Dermis microvascular lymphatic vessel endothelial cell (primary cell): ENCODE results near the gene RAB40C. TPM values are rescaled to one million over a fixed set of nuclear protein-coding genes. Genes with fewer than 3 reads are reported as not detected.
A peak's percentile ranks its signal among the peaks of the same experiment; 100 is the strongest.

Experiments used
- DNase-seq, 2 donors: peaks; one replicate each; pipeline versions ENCODE4 v3.0.0 to v3.0.0-alpha.2; 2010; ENCODE audit warnings: low read depth in 2 of 2
- total RNA-seq: library from RNA; depleted of rRNA; stranded (reverse); fragments of >200 nt; gene quantifications from 2 replicates; pipeline ENCODE4 v1.2.1, GENCODE V29; 2014

RAB40C gene
- total RNA-seq, 1 donor from 2014 or later = 9.2 TPM

GRCh38 chr16:630249-630814 lies 40.5 kb downstream of the RAB40C start:
- DNase-seq = no peak

- DNase-seq = no peak
These were observed 41.0 kb downstream of the RAB40C start, which contains the start of gene WFIKKN1 for GRCh38 chr16:630815-631405. Gene WFIKKN1 (plus strand): TSS chr16:630985. CDS start chr16:631254, 269 bp downstream.

- DNase-seq = no peak
These were observed 42.0 kb downstream of the RAB40C start for GRCh38 chr16:631808-632358.

GRCh38 chr16:632486-633335 lies 42.8 kb downstream of the RAB40C start:
- no peak for DNase-seq

GRCh38 chr16:633336-634050 lies 43.6 kb downstream of the RAB40C start:
- no peak for DNase-seq

- DNase-seq = no peak
These were observed 44.3 kb downstream of the RAB40C start for GRCh38 chr16:634051-634670.

GRCh38 chr16:634996-635395 lies 45.1 kb downstream of the RAB40C start:
- DNase-seq = no peak

- DNase-seq = no peak
These were observed 45.8 kb downstream of the RAB40C start for GRCh38 chr16:635573-636205.

GRCh38 chr16:636206-637080 lies 46.6 kb downstream of the RAB40C start, which contains the start of gene METTL26:
Gene METTL26 (minus strand): TSS chr16:636305. CDS start chr16:636290, 15 bp downstream.
- DNase-seq = peak; percentile 88 to 97

GRCh38 chr16:637081-638018 lies 47.5 kb downstream of the RAB40C start:
- peak; percentile 66 to 91 for DNase-seq

GRCh38 chr16:638034-638543 lies 48.2 kb downstream of the RAB40C start:
- no peak for DNase-seq

GRCh38 chr16:638836-639235 lies 49.0 kb downstream of the RAB40C start:
- DNase-seq = no peak

- no peak for DNase-seq
These were observed 50.7 kb downstream of the RAB40C start for GRCh38 chr16:640614-641013.

GRCh38 chr16:641326-642188 lies 51.7 kb downstream of the RAB40C start, which contains the start of gene MCRIP2:
Gene MCRIP2 (plus strand): TSS chr16:641828. CDS start chr16:641992, 164 bp downstream.
- DNase-seq = peak in 1 of 2 donors; percentile 66

- DNase-seq = no peak
These were observed 52.6 kb downstream of the RAB40C start for GRCh38 chr16:642189-643049.

- no peak for DNase-seq
These were observed 53.1 kb downstream of the RAB40C start for GRCh38 chr16:643050-643368.
